WERI-Rb-1 (cell line): Measurements from ENCODE around the gene EPHA5.

ENCODE experiments used
- DNase-seq: peaks from one replicate; pipeline ENCODE4 v3.0.0-alpha.2; 2020
- H3K27ac ChIP-seq: fragments of 250-450 bp; sonication (Bioruptor Pico); 2 replicates; pipeline ENCODE4 v1.5.1; 2020; ENCODE audit warnings: mild to moderate bottlenecking, moderate library complexity
- H3K27me3 ChIP-seq: fragments of 250-450 bp; sonication (Bioruptor Pico); 2 replicates; pipeline ENCODE4 v1.5.1; 2021; ENCODE audit warnings: mild to moderate bottlenecking, low read depth, moderate library complexity; ENCODE audit not compliant: insufficient read depth, severe bottlenecking
- H3K36me3 ChIP-seq: fragments of 250-450 bp; sonication (Bioruptor Pico); 2 replicates; pipeline ENCODE4 v1.5.1; 2020; ENCODE audit warnings: mild to moderate bottlenecking, moderate library complexity
- H3K4me3 ChIP-seq: 2 replicates; pipeline ENCODE4 v1.5.1; 2011; ENCODE audit warnings: low read depth, mild to moderate bottlenecking, control low read depth, low read length
- H3K9me3 ChIP-seq: fragments of 250-450 bp; sonication (Bioruptor Pico); 2 replicates; pipeline ENCODE4 v1.5.1; 2021; ENCODE audit warnings: mild to moderate bottlenecking, moderate library complexity; ENCODE audit not compliant: severe bottlenecking
- CTCF ChIP-seq: IDR thresholded peaks from 2 replicates; pipeline ENCODE4 v1.5.1; 2011; ENCODE audit warnings: low read depth, mild to moderate bottlenecking, control low read depth, inconsistent platforms, low read length

Gene EPHA5

DNA sequence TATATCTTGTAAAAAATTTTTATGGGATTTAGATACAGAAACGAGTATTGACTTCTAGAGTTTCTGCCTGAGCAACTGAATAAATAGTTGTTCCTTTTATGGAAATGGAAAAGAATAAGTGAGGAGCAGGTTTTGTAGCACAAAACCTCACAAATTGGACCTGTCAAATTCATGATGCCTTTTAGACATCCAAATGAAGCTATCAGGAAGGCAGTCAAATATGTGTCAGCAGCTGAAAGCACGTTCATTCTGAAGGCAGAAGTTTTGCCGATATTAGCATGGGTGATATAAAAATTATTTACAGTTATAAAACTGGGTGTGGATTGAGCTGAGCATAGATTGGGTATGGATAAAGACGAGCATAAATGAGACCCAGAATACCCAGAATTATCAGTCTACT, 374.0 kb downstream of the EPHA5 start:
- no peaks in the 10 kb centered on the region for H3K9me3 ChIP-seq
- no peak overlapping the region for H3K27ac ChIP-seq
- no peak overlapping the region for H3K4me3 ChIP-seq
- DNase-seq, result no peak
- no peaks in the 10 kb centered on the region for H3K36me3 ChIP-seq
- no peaks in the 10 kb centered on the region for H3K27me3 ChIP-seq
- no peak for TF ChIP-seq CTCF

GRCh38 chr4:65287071-65287470, 383.2 kb downstream of the EPHA5 start:
- no peak for DNase-seq
- no peaks in the 10 kb centered on the region for H3K27me3 ChIP-seq
- TF ChIP-seq CTCF, result no peak
- H3K36me3 ChIP-seq, result no peaks in the 10 kb centered on the region
- H3K4me3 ChIP-seq, result no peak overlapping the region
- H3K9me3 ChIP-seq, result no peaks in the 10 kb centered on the region
- no peak overlapping the region for H3K27ac ChIP-seq
